Smooth muscle cell (in vitro differentiated cells): ENCODE measurements around the gene GDI1. TPM values are rescaled to one million over a fixed set of nuclear protein-coding genes. Genes with fewer than 3 reads are reported as not detected.

Source experiments
- DNase-seq: peaks from one replicate; lab custom pipeline; 2025; ENCODE audit not compliant: unreplicated experiment; lab: John Stamatoyannopoulos, UW
- H2AFZ ChIP-seq: fragments of 200-600 bp; sonication (generic); 2 replicates; pipeline ENCODE4 v1.6.0; 2016; ENCODE audit warnings: antibody characterized with exemption, low read depth, mild to moderate bottlenecking
- H3F3A ChIP-seq: fragments of 200-600 bp; sonication (generic); 2 replicates; pipeline ENCODE4 v1.6.0; 2017; ENCODE audit warnings: antibody characterized with exemption, low read depth
- H3K27ac ChIP-seq: fragments of 200-600 bp; sonication (generic); 2 replicates; pipeline ENCODE4 v1.5.1; 2016; ENCODE audit warnings: low read depth, mild to moderate bottlenecking
- H3K27me3 ChIP-seq: fragments of 200-600 bp; sonication (generic); 2 replicates; pipeline ENCODE4 v1.6.1; 2016; ENCODE audit warnings: low read depth, mild to moderate bottlenecking
- H3K36me3 ChIP-seq: fragments of 200-600 bp; sonication (generic); 2 replicates; pipeline ENCODE4 v1.5.1; 2016; ENCODE audit warnings: low read depth
- H3K4me1 ChIP-seq: fragments of 200-600 bp; sonication (generic); 2 replicates; pipeline ENCODE4 v1.5.1; 2016; ENCODE audit warnings: low read depth
- H3K4me2 ChIP-seq: fragments of 200-600 bp; sonication (generic); 2 replicates; pipeline ENCODE4 v1.6.0; 2016; ENCODE audit warnings: mild to moderate bottlenecking
- H3K4me3 ChIP-seq: fragments of 200-600 bp; sonication (generic); 2 replicates; pipeline ENCODE4 v1.5.1; 2016; ENCODE audit warnings: mild to moderate bottlenecking
- H3K79me2 ChIP-seq: fragments of 200-600 bp; sonication (generic); 2 replicates; pipeline ENCODE4 v1.6.0; 2016; ENCODE audit warnings: low read depth, mild to moderate bottlenecking
- H3K9ac ChIP-seq: fragments of 200-600 bp; sonication (generic); 2 replicates; pipeline ENCODE4 v1.6.0; 2016; ENCODE audit warnings: low read depth
- H3K9me3 ChIP-seq: fragments of 200-600 bp; sonication (generic); replicated peaks from 2 replicates; pipeline ENCODE4 v1.5.1; 2016; ENCODE audit warnings: low read depth
- H4K20me1 ChIP-seq: fragments of 200-600 bp; sonication (generic); 2 replicates; pipeline ENCODE4 v1.6.0; 2016; ENCODE audit warnings: low read depth
- CTCF ChIP-seq: fragments of 200-600 bp; sonication (generic); IDR thresholded peaks from 2 replicates; pipeline ENCODE4 v1.5.1; 2017; ENCODE audit warnings: borderline replicate concordance, mild to moderate bottlenecking, antibody characterized with exemption; ENCODE audit not compliant: insufficient read depth, poor library complexity, severe bottlenecking
- WGBS: methylation state at CpG from one replicate; pipeline ENCODE4 v1.1.7; 2016; ENCODE audit warnings: low lambda C conversion rate; 5-methylcytosine and 5-hydroxymethylcytosine counted together
- polyA plus RNA-seq: library from polyadenylated mRNA; unstranded; fragments of >200 nt; fragmentation: Nextera tagmentation; extraction: Ambion mirVana; gene quantifications from 2 replicates; pipeline ENCODE4 v1.2.1, GENCODE V29; 2016
- total RNA-seq: library from RNA; depleted of rRNA; stranded (reverse); fragments of >200 nt; gene quantifications from 2 replicates; pipeline ENCODE4 v1.2.3, GENCODE V29; 2014

GDI1 gene
- total and polyA plus RNA-seq, 2 experiments from 2014 or later = 98.8 to 143 TPM

- peaks cover 38% of the 10 kb centered on the region for H4K20me1 ChIP-seq
- no peaks in the 10 kb centered on the region for H3K36me3 ChIP-seq
- H3K79me2 ChIP-seq = no peaks in the 10 kb centered on the region
- 87% methylated on average over 15 of the region's 23 CpGs for WGBS
- H3K27ac ChIP-seq = no peak overlapping the region
- no peaks in the 10 kb centered on the region for H3F3A ChIP-seq
- no peaks in the 10 kb centered on the region for H3K27me3 ChIP-seq
- no peak overlapping the region for H3K9ac ChIP-seq
- no peak overlapping the region for H3K4me2 ChIP-seq
- no peak for TF ChIP-seq CTCF
- no peak overlapping the region for H3K4me3 ChIP-seq
- no peak for DNase-seq
- H3K9me3 ChIP-seq = no peaks in the 10 kb centered on the region
- H2AFZ ChIP-seq = no peak overlapping the region
- H3K4me1 ChIP-seq = no peaks in the 10 kb centered on the region
Measured at GRCh38 chrX:154468217-154468616, 31.3 kb downstream of the GDI1 start.

DNA sequence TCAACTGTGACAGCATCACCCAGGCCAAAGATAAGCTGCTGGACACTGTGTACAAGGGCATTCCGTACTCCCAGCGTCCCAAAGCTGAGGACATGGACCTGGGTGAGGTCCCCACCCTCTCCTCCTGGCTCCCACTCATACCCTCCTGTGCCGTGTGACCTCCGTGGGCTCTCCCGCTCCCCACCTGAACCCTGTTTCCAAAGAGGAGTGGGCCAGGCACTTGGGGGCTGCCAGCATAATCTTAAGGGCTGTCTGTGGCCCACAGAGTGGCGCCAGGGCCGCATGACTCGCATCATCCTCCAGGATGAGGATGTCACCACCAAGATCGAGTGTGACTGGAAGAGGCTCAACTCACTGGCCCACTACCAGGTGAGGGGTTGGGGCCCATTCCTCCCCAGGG is 32.2 kb downstream of the GDI1 start:
- WGBS = 92% methylated on average over 9 of the region's 9 CpGs
- no peak overlapping the region for H3K4me2 ChIP-seq
- no peak overlapping the region for H3K9ac ChIP-seq
- H3K9me3 ChIP-seq = no peaks in the 10 kb centered on the region
- peaks cover 31% of the 10 kb centered on the region for H4K20me1 ChIP-seq
- no peak for TF ChIP-seq CTCF
- H3K4me1 ChIP-seq = no peaks in the 10 kb centered on the region
- H3K27me3 ChIP-seq = no peaks in the 10 kb centered on the region
- H3K27ac ChIP-seq = no peak overlapping the region
- no peak overlapping the region for H3K4me3 ChIP-seq
- no peaks in the 10 kb centered on the region for H3F3A ChIP-seq
- H3K79me2 ChIP-seq = no peaks in the 10 kb centered on the region
- H2AFZ ChIP-seq = no peak overlapping the region
- H3K36me3 ChIP-seq = no peaks in the 10 kb centered on the region
- DNase-seq = no peak

GRCh38 chrX:154469880-154470279 is 32.9 kb downstream of the GDI1 start:
- no peak overlapping the region for H3K4me3 ChIP-seq
- no peak for DNase-seq
- H4K20me1 ChIP-seq = peaks cover 24% of the 10 kb centered on the region
- H3K27ac ChIP-seq = no peak overlapping the region
- H3K9ac ChIP-seq = no peak overlapping the region
- WGBS = 95% methylated on average over 18 of the region's 18 CpGs
- no peaks in the 10 kb centered on the region for H3F3A ChIP-seq
- no peaks in the 10 kb centered on the region for H3K4me1 ChIP-seq
- no peaks in the 10 kb centered on the region for H3K36me3 ChIP-seq
- no peak overlapping the region for H2AFZ ChIP-seq
- no peaks in the 10 kb centered on the region for H3K27me3 ChIP-seq
- TF ChIP-seq CTCF = no peak
- no peaks in the 10 kb centered on the region for H3K79me2 ChIP-seq
- no peaks in the 10 kb centered on the region for H3K9me3 ChIP-seq
- H3K4me2 ChIP-seq = no peak overlapping the region

DNA sequence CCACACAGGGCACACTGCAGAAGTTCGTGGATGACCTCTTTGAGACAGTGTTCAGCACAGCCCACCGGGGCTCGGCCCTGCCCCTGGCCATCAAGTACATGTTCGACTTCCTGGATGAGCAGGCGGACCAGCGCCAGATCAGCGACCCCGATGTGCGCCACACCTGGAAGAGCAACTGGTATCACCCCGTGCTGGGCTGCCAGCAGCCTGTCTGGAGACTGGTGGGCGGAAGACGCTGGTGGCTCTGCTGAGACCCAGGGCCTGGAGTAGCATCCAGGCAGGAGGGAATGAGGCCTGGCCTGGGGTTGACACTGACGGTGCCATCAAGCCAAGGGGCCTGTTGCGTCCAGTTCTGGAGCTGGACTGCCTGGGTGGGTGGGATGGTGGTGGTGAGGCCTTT is 33.5 kb downstream of the GDI1 start:
- no peaks in the 10 kb centered on the region for H3K36me3 ChIP-seq
- H3K9ac ChIP-seq = no peak overlapping the region
- no peak for TF ChIP-seq CTCF
- no peak overlapping the region for H2AFZ ChIP-seq
- no peaks in the 10 kb centered on the region for H3K79me2 ChIP-seq
- 93% methylated on average over 14 of the region's 14 CpGs for WGBS
- H3K4me1 ChIP-seq = no peaks in the 10 kb centered on the region
- H3F3A ChIP-seq = no peaks in the 10 kb centered on the region
- H3K27me3 ChIP-seq = no peaks in the 10 kb centered on the region
- no peak for DNase-seq
- H3K9me3 ChIP-seq = no peaks in the 10 kb centered on the region
- H4K20me1 ChIP-seq = peaks cover 20% of the 10 kb centered on the region
- no peak overlapping the region for H3K4me3 ChIP-seq
- no peak overlapping the region for H3K27ac ChIP-seq
- H3K4me2 ChIP-seq = no peak overlapping the region
